Right lobe of liver (tissue), 6 donors: ENCODE data around the gene HNRNPU. TPM values are rescaled to one million over a fixed set of nuclear protein-coding genes. Genes with fewer than 3 reads are reported as not detected.

Experiments
- ATAC-seq, 4 donors: fragments of 200-7000 bp; cut with Tn5 transposase; one replicate each; pipeline ENCODE4 v1.9.1; 2020; ENCODE audit warnings: mild to moderate bottlenecking in 4 of 4, moderate library complexity in 4 of 4
- DNase-seq, 3 donors: peaks; one replicate each; pipeline ENCODE4 v3.0.0-alpha.2; 2020
- H3K27ac ChIP-seq, 3 donors: fragments of 200-600 bp; one replicate each; pipeline ENCODE4 v1.8.0; 2022
- H3K27me3 ChIP-seq, 2 donors: fragments of 200-600 bp; one replicate each; pipeline ENCODE4 v1.8.0; 2022
- H3K36me3 ChIP-seq, 4 donors: fragments of 200-600 bp; sonication (generic) in 1 of 4; one replicate each; pipeline versions ENCODE4 v1.5.1 to v1.8.0; 2017 to 2022; ENCODE audit warnings: control low read depth in 1 of 4
- H3K4me1 ChIP-seq, 4 donors: fragments of 200-600 bp; sonication (generic) in 1 of 4; one replicate each; pipeline versions ENCODE4 v1.5.1 to v1.8.0; 2017 to 2022; ENCODE audit warnings: control low read depth in 1 of 4
- H3K4me3 ChIP-seq, 3 donors: fragments of 200-600 bp; one replicate each; pipeline ENCODE4 v1.8.0; 2022
- H3K9me3 ChIP-seq, 4 donors: fragments of 200-600 bp; sonication (generic) in 1 of 4; one replicate each; pipeline versions ENCODE4 v1.5.1 to v1.8.0; 2017 to 2022; ENCODE audit warnings: control low read depth in 1 of 4
- POLR2A ChIP-seq: fragments of 450-650 bp; IDR thresholded peaks from one replicate; pipeline ENCODE4 v1.6.1; 2017; ENCODE audit warnings: antibody characterized with exemption, mild to moderate bottlenecking
- WGBS: methylation state at CpG from one replicate; pipeline ENCODE4 v1.1.6; 2018; ENCODE audit warnings: low coverage, low lambda C conversion rate; ENCODE audit not compliant: insufficient coverage; ENCODE audit errors: missing lambda C conversion rate; 5-methylcytosine and 5-hydroxymethylcytosine counted together
- intact Hi-C, 2 donors: fragments of 100-400 bp; cut with DNase I; formaldehyde crosslinking; loops; one replicate each; pipeline versions ENCODE4 v1.11.2 to v1.14.1; 2022
- total RNA-seq, 6 experiments: library from RNA; depleted of rRNA in 2 of 6; stranded (reverse); fragments of >200 nt in 2 of 6; fragmentation: NEBNext Ultra II Directional in 3 of 6; extraction: Animal tissue kit (Norgen Biotek cat#: 25700) in 3 of 6; gene quantifications; one replicate each; pipeline versions ENCODE4 v1.1.0 to v1.2.4, GENCODE V29; 2016 to 2023
- TF ChIP-seq, protein P1 (sequence below), 4 donors: fragments of 200-600 bp in 3 of 4; fragments of 450-650 bp in 1 of 4; IDR thresholded peaks; one replicate each; pipeline versions ENCODE4 v1.5.1 to v1.8.0; 2016 to 2022; ENCODE audit warnings: antibody characterized with exemption in 4 of 4, mild to moderate bottlenecking in 2 of 4
- donor health status: DM: no; HTN: yes; CAD: no.
- donor health status: DM: no; HTN: no; CAD: no.
- donor health status: DM: no; HTN: no; CAD: no.
- donor health status: DM: no; HTN: yes; CAD: no.
- donor health status: DM: no; HTN: yes; CAD: no.

Gene HNRNPU
- total RNA-seq, 6 experiments from 2014 or later = 73.3 to 183 (median 121) TPM

DNA sequence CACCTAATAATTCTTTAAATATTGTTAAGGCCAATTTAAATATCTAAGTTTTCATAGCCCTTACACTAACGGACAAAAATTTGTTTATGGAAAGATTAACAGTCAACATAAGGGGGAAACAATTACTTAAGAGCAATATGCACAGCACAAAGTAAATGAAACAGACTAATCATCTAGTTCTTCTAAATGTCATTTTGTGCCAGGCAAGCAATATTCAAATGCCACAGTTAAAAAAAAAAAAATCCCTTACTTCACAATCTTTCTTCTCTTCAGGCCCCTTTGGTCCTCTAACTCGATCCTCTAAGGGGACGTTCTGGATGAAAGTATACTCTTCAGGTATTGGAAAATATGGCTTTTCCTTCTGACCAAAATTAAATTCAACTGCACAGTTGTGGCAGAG lies 6.6 kb downstream of the HNRNPU start:
- DNase-seq (no peak), ATAC-seq (no peak)
- Histone ChIP-seq H3K4me1 (peaks cover 0 to 36% (median 10%) of the 10 kb centered on the region in 4 donors), H3K27me3 (no peaks in the 10 kb centered on the region), H3K9me3 (no peaks in the 10 kb centered on the region), H3K27ac (no peak overlapping the region), H3K4me3 (no peak overlapping the region), H3K36me3 (peaks cover 0 to 84% (median 51%) of the 10 kb centered on the region in 4 donors)
- TF ChIP-seq POLR2A = no peak
- TF ChIP-seq, protein P1, sequence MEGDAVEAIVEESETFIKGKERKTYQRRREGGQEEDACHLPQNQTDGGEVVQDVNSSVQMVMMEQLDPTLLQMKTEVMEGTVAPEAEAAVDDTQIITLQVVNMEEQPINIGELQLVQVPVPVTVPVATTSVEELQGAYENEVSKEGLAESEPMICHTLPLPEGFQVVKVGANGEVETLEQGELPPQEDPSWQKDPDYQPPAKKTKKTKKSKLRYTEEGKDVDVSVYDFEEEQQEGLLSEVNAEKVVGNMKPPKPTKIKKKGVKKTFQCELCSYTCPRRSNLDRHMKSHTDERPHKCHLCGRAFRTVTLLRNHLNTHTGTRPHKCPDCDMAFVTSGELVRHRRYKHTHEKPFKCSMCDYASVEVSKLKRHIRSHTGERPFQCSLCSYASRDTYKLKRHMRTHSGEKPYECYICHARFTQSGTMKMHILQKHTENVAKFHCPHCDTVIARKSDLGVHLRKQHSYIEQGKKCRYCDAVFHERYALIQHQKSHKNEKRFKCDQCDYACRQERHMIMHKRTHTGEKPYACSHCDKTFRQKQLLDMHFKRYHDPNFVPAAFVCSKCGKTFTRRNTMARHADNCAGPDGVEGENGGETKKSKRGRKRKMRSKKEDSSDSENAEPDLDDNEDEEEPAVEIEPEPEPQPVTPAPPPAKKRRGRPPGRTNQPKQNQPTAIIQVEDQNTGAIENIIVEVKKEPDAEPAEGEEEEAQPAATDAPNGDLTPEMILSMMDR (IDR thresholded peaks at IDR 0.05) = no peak
- intact Hi-C loops = no loop called here
- WGBS = 69% methylated on average over 3 of the region's 3 CpGs

DNA sequence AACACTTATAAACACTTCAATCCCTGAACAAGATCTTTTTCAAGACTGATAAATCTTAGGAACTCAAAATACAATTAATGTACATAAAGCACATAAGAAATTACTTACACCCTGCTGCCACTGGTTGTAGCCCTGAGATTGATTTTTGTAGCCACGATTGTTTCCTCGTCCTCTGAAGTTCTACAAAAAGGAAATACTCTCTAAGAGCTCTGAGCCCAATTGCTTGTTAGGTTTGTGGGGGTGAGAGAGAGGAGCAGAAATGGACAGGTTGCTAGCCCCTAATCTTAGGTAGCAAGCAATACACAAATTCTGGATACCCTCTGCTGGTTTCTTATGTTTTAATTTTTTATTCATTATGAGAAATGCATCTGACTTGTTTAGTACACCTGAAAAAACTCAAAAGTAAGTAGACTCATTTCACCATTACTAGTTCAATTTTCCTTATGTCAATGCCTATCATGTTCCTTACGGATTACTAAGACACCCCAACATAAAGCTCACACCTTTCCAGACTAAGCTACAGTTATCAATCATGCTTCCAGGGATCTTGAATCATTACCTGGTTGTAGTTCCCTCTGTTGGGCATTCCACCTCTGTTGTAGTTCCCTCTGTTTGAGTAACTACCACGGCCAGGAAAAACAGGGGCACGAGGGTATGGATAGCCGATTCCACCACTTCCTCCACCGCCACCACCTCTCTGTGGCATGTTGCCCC lies 9.3 kb downstream of the HNRNPU start:
- H3K27ac ChIP-seq = no peak overlapping the region
- peaks cover 0 to 32% (median 16%) of the 10 kb centered on the region in 4 donors for H3K4me1 ChIP-seq
- no peaks in the 10 kb centered on the region for H3K27me3 ChIP-seq
- H3K9me3 ChIP-seq = no peaks in the 10 kb centered on the region
- ATAC-seq = no peak
- WGBS = 46% methylated on average over 7 of the region's 7 CpGs
- DNase-seq = no peak
- no peak overlapping the region for H3K4me3 ChIP-seq
- intact Hi-C loops = no loop called here
- TF ChIP-seq POLR2A = no peak
- TF ChIP-seq, protein P1 (IDR thresholded peaks at IDR 0.05) = no peak
- H3K36me3 ChIP-seq = peaks cover 0 to 94% (median 45%) of the 10 kb centered on the region in 4 donors

DNA sequence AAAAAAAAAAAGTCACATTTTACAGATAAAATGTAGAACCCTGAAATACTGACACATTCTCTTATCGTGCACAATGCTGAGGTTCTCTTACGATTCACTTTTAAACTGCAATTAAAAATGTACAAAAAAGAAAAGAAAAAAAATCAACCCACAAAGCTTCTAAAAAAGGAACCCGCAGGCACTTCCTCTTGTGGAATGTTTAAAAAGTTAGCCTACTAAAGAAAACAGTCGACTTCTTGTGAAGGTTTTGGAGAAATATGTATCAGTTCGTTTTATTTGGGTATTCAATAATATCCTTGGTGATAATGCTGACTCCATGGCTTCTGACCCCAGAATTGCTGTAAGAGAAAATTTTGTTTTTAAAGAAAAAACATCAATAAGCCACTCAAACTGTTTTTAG lies 10.2 kb downstream of the HNRNPU start:
- no peak overlapping the region for H3K27ac ChIP-seq
- DNase-seq (no peak), ATAC-seq (no peak)
- TF ChIP-seq POLR2A = no peak
- TF ChIP-seq, protein P1 (IDR thresholded peaks at IDR 0.05) = no peak
- no peaks in the 10 kb centered on the region for H3K9me3 ChIP-seq
- peaks cover 0 to 31% (median 15%) of the 10 kb centered on the region in 4 donors for H3K4me1 ChIP-seq
- intact Hi-C loops = no loop called here
- no peak overlapping the region for H3K4me3 ChIP-seq
- 57% methylated on average over 5 of the region's 5 CpGs for WGBS
- no peaks in the 10 kb centered on the region for H3K27me3 ChIP-seq
- peaks cover 0 to 85% (median 38%) of the 10 kb centered on the region in 4 donors for H3K36me3 ChIP-seq

- Histone ChIP-seq H3K4me3 (no peak overlapping the region), H3K27ac (no peak overlapping the region), H3K4me1 (peaks cover 0 to 29% (median 12%) of the 10 kb centered on the region in 4 donors), H3K27me3 (no peaks in the 10 kb centered on the region), H3K36me3 (peaks cover 0 to 79% (median 26%) of the 10 kb centered on the region in 4 donors), H3K9me3 (no peaks in the 10 kb centered on the region)
- TF ChIP-seq, protein P1 (IDR thresholded peaks at IDR 0.05) = no peak
- TF ChIP-seq POLR2A = no peak
- DNase-seq (no peak), ATAC-seq (no peak)
- WGBS = 93% methylated on average over 1 of the region's 1 CpG
- intact Hi-C loops = no loop called here
Observed at GRCh38 chr1:244852694-244853093, 11.6 kb downstream of the HNRNPU start.
